ENCODE measurements around the gene TXNL4A.

TXNL4A gene

DNA sequence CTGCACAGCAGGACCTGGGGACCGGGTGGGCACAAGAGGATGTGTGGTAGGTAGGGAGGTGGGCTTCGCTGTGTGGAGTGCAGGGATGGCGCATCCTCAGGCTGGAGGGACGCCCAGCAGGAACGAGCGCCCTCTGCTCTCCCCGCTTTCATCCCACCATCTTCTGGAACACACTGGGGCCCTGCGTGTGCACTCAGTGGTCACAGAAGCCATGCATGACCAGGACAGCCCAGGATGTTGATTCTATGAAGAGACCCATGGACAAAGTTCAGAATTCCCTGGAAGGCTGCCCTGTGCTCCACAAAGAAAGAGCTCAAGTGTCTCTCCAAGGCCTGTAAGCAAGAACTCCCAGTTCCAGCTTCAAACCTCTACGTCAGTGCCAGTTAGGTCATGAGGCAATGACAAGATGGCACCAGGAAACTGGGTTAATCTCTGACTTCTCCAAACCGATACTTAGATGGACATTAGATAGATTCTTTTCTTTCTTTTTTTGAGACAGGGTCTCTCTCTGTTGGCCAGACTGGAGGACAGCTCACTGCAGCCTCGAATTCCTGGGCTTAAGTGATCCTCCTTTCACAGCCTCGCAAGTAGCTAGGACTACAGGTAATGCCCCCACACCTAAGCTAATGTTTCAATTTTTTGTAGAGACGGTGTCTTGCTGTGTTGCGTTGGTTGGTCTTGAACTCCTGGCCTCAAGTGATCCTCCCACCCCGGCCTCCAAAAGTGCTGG lies 40.3 kb downstream of the TXNL4A start:
- DNase-seq, result no peak

DNA sequence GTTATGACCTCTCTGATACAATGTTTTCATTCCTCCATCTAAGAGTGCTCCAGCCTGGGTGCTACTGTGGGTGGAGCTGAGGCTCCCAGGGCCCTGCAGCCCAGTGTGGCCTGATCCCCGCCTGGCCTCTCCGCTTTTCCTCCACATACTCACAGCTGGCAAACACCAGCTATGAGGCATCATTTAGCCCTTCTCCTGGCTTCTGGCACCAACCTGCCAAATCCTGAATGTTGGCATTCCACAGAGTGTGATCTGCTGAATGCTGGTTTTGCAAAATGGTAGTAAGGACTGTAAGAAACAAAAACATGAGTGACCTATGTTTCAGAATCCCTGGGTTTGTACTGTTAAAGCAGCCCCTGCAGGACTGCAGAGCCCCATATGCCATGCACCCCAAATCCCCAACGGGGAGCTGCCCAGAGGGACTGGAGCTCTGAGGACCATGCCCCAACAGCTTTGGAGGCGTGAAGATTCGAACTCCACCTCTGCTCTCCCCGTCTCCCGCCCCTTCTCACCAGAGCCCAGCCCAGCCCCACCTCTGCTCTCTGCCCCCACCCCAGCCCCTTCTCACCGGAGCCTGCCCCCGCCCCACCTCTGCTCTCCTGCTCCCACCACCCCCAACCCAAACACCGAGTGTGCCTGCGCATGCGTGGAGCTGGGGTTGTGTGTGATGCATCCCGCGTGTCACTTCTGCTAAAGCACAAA lies 41.2 kb downstream of the TXNL4A start:
- no peak for DNase-seq

DNA sequence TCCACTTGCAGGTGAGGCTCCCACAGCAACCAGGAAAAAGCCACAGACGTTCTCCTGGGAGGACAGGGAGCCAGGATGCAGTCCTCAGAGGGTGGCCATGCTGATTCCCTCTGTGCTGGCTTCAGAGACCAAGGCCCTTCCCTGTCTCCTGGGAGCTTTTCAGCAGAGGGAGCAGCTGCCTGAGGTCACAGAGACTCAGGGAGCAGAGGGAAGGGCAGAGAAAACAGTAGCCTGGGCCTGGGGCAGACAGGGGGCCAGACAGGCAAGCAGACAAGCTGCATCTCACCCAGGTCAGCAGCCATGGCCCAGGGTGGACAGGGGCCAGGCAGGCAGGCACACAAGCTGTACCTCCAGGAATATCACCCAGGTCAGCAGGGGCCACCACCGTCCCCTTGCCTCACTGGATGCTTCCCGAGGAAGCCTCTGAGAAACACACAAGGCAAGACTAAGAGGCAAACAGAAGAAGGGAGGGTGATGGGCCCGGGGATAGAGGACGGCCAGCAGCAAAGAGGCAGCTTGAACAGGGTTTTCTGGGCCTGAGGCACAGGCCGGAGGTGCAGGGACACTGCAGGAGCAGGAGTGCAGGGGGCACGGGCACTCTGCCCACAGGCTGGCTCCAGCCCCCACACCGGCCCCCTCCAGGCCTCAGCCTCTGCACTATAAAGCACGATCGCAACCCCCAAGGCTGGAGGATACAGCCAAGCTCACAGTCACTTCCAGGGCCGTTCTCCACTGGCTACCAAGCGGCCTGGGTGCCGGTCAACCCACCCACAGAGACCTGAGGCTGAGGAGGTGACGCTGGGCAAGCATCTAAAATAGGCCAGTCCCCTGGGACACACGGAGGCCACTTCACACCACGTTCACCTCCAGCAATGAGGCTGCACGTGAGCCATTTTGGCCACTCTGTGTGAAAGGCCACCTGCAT lies 43.0 kb downstream of the TXNL4A start:
- no peak for DNase-seq

DNA sequence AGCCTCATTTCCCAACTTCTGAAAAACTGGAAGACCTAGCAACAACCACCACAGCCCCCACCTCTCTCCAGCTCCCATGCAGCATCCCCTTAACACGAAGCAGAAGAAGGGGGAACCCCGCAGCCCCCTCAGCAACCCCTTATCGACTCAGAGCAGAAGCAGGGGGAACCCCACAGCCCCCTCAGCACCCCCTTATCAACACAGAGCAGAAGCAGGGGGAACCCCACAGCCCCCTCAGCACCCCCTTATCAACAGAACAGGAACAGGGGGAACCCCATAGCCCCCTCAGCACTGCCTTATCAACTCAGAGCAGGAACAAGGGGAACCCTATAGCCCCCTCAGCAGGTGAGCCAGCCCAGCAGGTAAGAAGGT lies 43.6 kb downstream of the TXNL4A start:
- no peak for DNase-seq

DNA sequence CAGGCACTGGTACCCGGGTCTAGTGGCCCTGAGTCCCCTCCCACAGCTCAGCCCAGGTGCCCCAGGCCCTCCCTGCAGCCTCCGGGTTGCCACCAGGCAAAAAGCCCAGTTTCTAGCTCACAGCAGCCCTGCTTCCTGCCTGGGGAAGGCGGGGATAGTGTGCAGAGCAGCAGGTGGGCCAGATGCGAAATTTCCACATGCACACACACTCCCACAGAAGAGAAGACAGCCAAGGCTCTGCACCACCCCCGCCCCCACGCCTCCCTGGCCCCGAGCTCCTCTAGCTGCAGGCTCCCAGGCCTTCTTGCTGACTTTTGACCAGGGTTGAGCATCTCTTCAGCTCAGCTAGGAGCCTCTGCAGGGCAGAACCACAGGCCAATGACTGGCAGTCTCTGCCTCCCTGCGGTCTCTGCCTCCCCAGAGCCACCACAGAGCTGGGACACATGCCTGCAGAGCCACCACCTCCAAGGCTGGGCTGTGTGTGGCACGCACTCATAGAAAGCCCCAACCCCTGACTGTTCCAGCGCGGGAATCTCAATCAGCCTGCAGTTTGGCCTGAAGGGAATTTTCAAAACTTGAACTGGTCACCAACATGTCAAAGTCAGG lies 44.1 kb downstream of the TXNL4A start:
- no peak for DNase-seq

DNA sequence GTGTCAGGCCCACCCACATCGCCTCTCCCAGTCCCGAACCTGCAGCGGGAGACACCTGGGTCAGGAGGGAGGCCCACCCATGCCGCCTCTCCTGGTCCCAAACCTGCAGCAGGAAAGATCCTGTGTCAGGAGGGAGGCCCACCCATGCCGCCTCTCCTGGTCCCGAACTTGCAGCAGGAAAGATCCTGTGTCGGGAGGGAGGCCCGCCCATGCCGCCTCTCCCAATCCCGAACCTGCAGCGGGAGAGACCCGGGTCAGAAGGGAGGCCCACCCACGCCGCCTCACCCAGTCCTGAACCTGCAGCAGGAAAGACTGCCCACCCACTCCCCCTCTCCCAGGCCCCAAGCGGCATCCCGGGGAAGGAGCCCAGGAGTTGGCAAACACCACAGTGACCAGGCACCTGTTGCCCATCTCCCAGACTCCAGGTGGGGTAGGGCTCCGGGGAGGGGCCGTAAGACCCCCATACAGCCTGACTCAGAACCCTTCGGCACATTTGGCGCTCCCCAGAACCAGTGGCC lies 44.7 kb downstream of the TXNL4A start:
- DNase-seq, result no peak

DNA sequence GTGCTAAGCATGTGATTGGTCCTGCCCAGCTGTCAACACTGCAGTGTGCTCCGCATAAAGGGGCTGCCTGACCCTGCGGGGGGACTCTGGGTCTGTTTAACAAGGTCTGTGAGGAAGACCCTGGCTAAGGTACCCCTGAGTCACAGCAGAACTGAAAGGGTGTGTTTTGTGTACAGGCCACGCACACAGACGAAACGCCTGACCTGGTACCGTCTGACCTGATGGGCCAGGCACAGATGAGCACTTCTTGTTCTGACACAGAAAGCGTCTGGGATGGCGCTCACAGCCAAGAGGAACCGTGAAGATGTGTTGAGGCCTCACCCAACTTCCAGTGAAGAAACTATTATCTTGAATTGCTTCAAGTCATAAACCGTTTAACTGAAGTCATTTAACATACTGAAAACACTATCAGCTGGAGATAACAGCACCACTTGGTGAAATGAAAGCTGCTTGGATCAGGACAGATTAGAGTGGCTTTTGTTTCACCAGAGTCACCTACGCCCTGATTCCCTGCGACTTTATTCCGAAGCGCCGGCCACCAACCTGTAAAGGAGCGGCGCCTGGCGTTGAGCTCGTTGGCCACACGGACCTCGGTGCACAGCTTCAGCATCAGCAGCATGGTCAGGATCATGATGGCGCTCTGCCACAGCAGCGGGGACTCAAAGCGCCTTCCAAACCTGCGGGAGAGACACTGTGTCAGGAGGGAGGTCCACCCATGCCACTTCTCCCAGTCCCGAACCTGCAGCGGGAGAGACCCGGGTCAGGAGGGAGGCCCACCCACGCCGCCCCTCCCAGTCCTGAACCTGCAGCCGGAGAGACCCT lies 45.4 kb downstream of the TXNL4A start:
- no peak for DNase-seq

DNA sequence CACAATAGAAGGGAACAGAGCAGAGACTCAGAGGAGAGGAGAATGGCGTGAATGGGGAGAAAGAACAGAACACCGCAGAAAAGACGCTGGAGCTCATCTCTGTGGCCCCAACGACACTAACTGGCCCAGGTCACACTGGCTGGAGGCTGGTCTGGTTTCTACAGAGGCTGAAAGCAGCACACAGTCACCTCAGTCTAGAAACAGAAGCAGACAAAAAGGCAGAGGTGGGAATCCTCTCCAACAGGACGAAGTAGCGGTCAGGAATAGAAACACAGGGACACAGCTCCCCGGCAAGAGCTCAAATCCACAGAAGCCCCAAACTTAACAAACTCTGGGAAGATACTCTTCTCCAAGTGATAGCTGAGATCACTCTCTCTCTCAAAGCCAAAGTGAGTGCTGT lies 46.2 kb downstream of the TXNL4A start:
- no peak for DNase-seq

DNA sequence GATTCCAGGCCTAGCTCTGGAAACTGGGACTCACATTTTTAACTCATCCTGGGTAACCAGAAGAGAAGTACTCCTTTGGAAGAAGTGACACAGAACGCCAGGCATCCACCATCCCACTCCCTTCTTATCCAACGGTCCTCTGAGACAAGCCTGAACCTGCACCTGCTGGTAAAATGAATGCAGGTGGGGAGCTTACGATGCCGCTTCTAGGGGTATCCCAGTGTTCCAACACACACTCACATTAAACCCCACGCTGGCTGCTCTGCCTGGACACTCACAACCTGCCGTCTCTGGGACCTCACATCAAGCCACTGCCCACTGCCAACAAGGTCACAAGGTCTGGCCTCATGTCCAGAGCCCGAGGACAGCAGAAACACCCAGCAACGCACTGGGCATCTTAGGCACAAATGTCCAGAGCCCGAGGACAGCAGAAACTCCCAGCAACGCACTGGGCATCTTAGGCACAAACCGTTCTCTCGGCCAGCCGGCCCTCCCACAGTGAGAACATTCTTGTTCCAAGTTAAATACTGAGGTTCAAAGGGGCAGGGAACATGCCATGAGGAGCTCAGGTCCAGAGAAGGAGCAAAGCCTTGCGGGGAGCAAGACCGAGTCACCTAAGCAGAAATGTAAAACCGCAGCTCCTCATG lies 46.8 kb downstream of the TXNL4A start:
- DNase-seq, result no peak

DNA sequence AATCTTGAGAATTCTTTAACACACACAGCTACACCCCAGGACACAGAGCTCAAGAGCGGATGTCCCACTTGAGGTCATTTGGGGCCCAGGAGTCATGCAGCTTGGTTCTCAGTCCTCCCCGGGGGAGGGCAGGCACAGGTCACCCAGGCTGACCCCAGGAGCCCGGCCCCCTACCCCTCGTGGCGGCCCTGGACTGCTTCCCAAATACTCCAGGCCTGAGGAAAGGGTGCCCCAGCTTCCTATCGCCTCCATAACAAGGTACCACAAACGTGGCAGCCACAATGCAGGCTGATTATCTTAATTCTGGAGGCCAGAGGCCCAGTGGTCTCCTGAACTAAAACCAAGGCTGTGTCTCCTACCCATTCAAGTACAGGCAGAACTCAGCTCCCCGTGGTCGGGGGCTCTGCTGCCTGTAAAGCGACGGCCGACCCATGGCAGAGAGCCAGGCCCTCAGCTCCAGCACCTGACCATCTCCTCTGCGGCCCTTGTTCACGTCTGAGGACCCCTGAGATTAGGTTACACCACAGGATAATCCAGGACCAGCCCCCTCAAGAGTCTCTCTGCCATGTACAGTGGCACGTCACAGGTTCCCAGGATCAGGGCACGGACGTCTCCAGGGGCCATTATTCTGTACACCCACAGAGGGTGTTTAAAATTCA lies 47.4 kb downstream of the TXNL4A start:
- no peak for DNase-seq

DNA sequence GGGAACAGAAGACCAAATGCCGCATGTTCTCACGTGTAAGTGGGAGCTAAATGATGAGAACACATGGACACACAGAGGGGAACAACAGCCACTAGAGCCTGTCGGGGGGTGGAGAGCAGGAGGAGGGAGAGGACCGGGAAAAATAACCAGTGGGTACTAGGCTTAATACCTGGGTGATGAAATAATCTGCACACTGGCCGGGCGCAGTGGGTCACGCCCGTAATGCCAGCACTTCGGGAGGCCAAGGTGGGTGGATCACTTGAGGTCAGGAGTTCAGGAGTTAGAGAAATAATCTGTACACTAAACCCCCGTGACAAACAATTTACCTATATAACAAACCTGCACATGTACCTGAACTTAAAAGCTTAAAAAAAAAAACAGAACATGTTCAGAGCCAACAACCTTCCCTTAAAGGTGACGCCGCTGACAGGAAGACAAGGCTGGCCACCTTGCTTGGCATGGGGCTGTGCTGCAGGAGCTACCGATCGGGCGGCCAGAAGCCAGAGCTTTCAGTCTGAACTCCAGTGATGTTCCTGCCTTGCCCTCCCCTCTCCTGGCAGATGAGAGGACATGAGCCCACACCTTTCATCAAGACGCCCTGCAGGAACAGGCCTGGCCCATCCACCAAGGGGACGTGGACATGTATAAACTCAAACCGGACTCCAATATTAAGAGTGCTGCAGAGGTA lies 48.1 kb downstream of the TXNL4A start:
- DNase-seq, result no peak

DNA sequence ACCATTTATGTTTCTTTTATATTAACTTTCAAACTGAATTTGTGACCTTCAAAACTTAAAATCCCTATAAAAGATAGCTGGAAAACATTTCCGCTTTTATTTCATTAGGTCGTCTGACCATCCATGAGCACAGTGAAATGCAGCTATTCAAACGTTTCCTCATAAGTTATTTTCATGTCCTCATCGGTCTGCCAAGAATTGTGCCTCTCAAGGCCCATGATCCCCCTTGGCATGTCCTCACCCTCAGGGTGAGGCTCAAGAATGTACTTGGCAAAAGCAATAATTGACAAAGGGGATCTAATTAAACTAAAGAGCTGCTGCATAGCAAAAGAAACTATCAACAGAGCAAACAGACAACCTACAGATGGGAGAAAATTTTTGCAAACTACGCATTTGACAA lies 49.3 kb downstream of the TXNL4A start:
- no peak for DNase-seq

DNA sequence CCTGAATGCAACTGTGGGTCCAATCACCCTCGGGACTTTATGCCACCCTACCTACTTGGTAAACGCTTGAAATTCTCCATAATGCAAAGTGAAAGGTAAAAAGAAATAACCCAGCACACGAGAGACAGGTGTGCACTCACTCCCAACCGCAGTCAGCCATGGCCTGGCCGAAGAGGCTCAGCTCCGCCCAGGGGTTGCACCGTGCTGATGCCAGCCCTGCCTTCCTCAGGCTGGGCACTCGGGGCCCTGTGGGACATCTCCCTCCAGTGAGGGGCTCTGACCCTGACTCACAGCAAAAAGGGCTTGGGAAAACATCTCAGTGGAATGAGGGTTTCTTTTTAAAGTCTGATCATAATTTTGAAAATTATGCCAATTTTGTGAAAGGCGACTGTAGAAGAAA lies 50.2 kb downstream of the TXNL4A start:
- DNase-seq, result no peak

DNA sequence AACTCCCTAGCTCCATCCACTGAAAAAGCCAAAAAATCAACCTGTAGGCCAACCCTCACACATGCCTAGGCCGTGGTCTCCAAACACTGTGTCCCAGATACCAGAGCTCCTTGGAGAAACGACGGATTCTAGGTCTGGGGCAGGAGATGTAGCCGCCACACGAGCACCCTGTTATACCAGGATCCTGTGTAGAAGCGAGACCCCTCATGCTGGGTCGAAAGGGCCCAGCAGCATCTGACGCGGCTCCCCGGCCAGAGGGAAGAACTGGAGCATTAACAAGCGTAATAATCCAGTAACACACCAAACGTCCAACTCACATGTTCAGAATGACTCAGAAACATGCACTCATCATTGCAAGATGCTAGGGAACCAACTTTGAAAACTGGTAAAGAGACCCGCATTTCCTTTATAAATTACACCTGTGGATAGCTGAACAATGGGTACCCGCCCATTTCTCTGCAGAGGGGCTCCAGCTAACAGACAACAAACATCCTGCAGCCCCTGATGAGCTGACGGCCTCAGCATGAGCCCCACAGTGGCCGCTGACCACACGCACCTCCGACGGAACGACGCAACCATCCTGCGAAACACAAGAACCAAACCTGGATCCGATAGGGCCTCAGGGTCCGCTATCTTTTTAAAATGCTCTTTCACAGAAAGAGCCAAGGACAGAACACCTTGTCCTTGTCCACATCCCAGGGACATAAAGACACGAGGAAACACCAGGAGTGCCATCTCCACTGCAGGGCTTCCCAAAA lies 51.1 kb downstream of the TXNL4A start:
- no peak for DNase-seq

DNA sequence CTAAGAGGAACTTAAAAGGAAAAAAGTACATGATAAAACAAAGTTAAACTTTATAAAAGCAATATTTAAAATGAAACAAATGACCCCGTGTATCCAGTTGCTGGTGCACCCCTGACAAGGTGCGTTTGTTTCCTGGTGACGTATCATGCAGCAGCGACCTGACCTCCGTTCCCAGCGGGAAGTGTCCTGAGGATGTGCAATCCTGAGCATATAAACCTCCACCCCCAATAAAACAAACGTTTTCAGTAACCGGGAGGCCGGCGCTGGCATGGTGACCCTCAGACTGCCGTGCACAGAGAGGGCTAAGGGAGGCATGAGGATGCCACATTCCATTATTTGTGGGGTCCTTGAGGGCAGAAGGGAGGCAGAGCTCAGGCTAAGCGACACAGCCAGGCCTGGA lies 51.7 kb downstream of the TXNL4A start:
- no peak for DNase-seq

DNA sequence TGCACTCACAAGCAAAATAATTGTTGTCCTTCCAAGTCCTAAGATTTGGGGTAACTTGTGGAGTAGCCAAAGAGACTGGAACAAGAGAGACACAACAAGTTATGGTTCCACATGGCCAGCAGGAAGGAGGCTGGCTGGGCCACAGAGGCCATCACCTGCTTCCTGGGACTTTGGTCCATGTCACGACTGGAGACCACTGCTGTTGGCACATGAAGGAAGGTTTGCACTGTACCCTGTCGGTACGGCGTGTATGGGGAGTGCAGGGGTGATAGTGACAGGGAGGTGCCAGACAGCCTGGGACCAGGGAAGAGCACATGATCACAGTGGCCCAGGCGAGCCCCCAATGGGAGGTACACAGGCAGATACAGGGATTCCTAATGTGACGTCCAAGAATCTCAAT lies 52.4 kb downstream of the TXNL4A start:
- DNase-seq, result no peak

DNA sequence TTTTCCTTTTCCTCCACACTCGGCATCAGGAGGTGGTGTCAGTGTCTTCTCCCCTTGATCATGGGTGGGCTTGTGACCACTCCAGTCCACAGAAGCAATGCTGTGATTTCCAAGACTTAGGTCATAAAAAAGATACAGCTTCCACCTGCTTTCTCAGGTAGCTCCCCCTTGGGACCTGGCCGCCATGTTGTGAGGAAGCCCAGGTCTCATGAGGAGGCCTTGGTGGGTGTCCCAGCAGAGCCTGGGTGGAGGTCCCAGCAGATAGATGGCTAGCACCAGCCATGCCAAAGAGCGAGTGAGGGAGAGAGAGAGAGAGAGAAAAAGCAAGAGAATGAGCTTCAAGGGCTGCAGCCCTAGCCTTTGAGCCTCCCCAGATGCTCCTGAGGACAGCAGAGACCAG lies 52.9 kb downstream of the TXNL4A start:
- DNase-seq, result no peak

DNA sequence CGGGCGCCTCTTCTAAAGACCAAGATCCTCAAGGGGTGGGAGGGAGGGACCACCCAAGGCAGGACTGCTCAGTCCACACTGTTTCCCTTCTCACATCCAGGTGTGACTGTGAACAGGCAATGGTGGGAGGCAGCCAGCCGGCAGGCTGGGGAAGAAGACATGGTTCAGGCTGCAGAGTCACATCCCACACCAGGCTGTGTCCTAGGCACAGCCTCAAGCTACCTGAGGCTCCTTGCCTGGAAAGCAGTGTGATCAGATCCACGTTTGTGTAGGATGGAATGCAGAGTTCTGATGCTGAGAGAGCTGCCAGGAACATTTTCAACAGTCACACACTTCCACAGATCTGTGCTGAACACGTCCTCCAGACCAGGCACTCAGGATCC lies 53.3 kb downstream of the TXNL4A start:
- DNase-seq, result no peak

DNA sequence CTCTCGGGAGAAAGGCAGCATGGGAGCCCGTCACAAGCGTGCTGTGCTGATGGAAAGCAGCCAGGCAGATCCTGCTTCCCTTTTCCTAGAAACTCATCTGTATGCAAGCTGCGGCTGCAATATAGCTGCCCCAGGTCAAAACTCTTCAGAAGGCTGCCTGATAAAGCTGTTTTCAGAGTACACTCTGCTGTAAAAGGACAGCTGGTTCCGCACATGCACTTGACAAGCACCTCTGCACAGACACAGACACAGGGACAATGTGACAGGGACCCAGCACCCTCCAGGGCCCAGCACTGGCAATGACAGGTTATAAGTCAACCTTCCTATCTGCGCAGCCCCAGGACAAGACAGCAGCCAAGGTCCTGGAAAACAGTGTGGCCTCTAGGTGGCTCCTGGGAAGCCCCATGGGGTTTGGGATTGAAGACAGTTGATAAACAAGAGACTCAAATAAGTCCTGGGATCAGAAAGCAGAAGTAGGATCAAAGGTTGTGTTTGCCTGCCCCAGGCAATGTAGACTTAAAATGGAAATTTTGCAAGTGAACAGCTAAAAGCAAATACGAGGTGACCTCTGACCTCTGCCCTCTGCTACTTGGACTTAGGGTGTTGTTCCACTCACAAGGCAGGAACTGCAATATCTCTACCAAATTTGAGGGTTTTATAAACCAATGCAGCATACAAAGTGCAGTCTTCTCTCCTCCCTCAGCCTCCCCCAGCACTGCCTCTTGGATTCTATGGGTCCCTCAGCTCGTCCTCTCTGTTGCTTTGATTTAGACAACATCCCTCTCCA lies 53.9 kb downstream of the TXNL4A start:
- no peak for DNase-seq
